ENCODE data around the gene SETDB1. TPM values are rescaled to one million over a fixed set of nuclear protein-coding genes. Genes with fewer than 3 reads are reported as not detected.
A peak's percentile ranks its signal among the peaks of the same experiment; 100 is the strongest.

The SETDB1 gene
- total RNA-seq, 1 donor from 2014 or later, result 79.5 TPM

- Mint-ChIP-seq H3K36me3 (no peaks in the 10 kb centered on the region), H3K9me3 (no peaks in the 10 kb centered on the region), H3K27me3 (ENCODE audit: insufficient read depth, low read depth) (no peaks in the 10 kb centered on the region), H3K4me3 (no peak overlapping the region), H3K27ac (no peak overlapping the region), H3K4me1 (no peaks in the 10 kb centered on the region)
- H3K4me2 ChIP-seq, result no peak overlapping the region
- no peak overlapping the region for H3K9ac ChIP-seq
- no peaks in the 10 kb centered on the region for H3K4me1 ChIP-seq
- no peaks in the 10 kb centered on the region for H3K79me2 ChIP-seq (ENCODE audit: low read depth)
- no peak overlapping the region for H3K4me3 ChIP-seq
- no peaks in the 10 kb centered on the region for H4K20me1 ChIP-seq (ENCODE audit: low read depth)
- no peak for DNase-seq (ENCODE audit: low spot score)
- no peak overlapping the region for H3K27ac ChIP-seq
- H2AFZ ChIP-seq (replicated peaks), result no peak overlapping the region
- TF ChIP-seq EZH2phosphoT487 (IDR thresholded peaks at IDR 0.05), result no peak
- TF ChIP-seq CTCF (IDR thresholded peaks at IDR 0.05), result no peak
- no peak for TF ChIP-seq EZH2 (IDR thresholded peaks at IDR 0.05)
- no peaks in the 10 kb centered on the region for H3K36me3 ChIP-seq
- H3K27me3 ChIP-seq, result no peaks in the 10 kb centered on the region
- H3K9me3 ChIP-seq (ENCODE audit: low read depth), result no peaks in the 10 kb centered on the region
- H3F3A ChIP-seq (ENCODE audit: low read depth), result no peaks in the 10 kb centered on the region
Measured at GRCh38 chr1:150906813-150907212, 19.4 kb upstream of the SETDB1 start.

- no peak overlapping the region for H3K4me2 ChIP-seq
- H3K4me3 Mint-ChIP-seq, result no peak overlapping the region
- no peaks in the 10 kb centered on the region for H3K9me3 ChIP-seq (ENCODE audit: low read depth)
- no peaks in the 10 kb centered on the region for H3K9me3 Mint-ChIP-seq
- no peak for DNase-seq (ENCODE audit: low spot score)
- H4K20me1 ChIP-seq (ENCODE audit: low read depth), result no peaks in the 10 kb centered on the region
- no peak overlapping the region for H3K4me3 ChIP-seq
- H3K9ac ChIP-seq, result no peak overlapping the region
- TF ChIP-seq CTCF (IDR thresholded peaks at IDR 0.05) (no peak), EZH2phosphoT487 (IDR thresholded peaks at IDR 0.05) (no peak), EZH2 (IDR thresholded peaks at IDR 0.05) (no peak)
- H3K36me3 ChIP-seq, result no peaks in the 10 kb centered on the region
- H3K36me3 Mint-ChIP-seq, result no peaks in the 10 kb centered on the region
- no peaks in the 10 kb centered on the region for H3F3A ChIP-seq (ENCODE audit: low read depth)
- H3K4me1 ChIP-seq, result no peaks in the 10 kb centered on the region
- no peaks in the 10 kb centered on the region for H3K27me3 Mint-ChIP-seq (ENCODE audit: insufficient read depth, low read depth)
- no peak overlapping the region for H3K27ac ChIP-seq
- H3K27ac Mint-ChIP-seq, result no peak overlapping the region
- no peaks in the 10 kb centered on the region for H3K79me2 ChIP-seq (ENCODE audit: low read depth)
- H3K27me3 ChIP-seq, result no peaks in the 10 kb centered on the region
- no peaks in the 10 kb centered on the region for H3K4me1 Mint-ChIP-seq
- H2AFZ ChIP-seq (replicated peaks), result no peak overlapping the region
Measured at GRCh38 chr1:150909585-150910180, 16.5 kb upstream of the SETDB1 start.

GRCh38 chr1:150912623-150913022 lies 13.5 kb upstream of the SETDB1 start:
- H3K36me3 ChIP-seq, result no peaks in the 10 kb centered on the region
- TF ChIP-seq CTCF (IDR thresholded peaks at IDR 0.05), result no peak
- no peak for TF ChIP-seq EZH2phosphoT487 (IDR thresholded peaks at IDR 0.05)
- TF ChIP-seq EZH2 (IDR thresholded peaks at IDR 0.05), result no peak
- H3K27me3 ChIP-seq, result no peaks in the 10 kb centered on the region
- no peak overlapping the region for H3K4me2 ChIP-seq
- no peak overlapping the region for H3K4me3 ChIP-seq
- no peak overlapping the region for H3K27ac ChIP-seq
- Mint-ChIP-seq H3K4me1 (no peaks in the 10 kb centered on the region), H3K27ac (no peak overlapping the region), H3K27me3 (ENCODE audit: insufficient read depth, low read depth) (no peaks in the 10 kb centered on the region), H3K9me3 (no peaks in the 10 kb centered on the region), H3K36me3 (no peaks in the 10 kb centered on the region), H3K4me3 (no peak overlapping the region)
- H3K4me1 ChIP-seq, result no peaks in the 10 kb centered on the region
- no peak overlapping the region for H3K9ac ChIP-seq
- H3F3A ChIP-seq (ENCODE audit: low read depth), result no peaks in the 10 kb centered on the region
- H3K79me2 ChIP-seq (ENCODE audit: low read depth), result no peaks in the 10 kb centered on the region
- no peaks in the 10 kb centered on the region for H4K20me1 ChIP-seq (ENCODE audit: low read depth)
- peak overlapping the region; percentile 31 for H2AFZ ChIP-seq (replicated peaks)
- H3K9me3 ChIP-seq (ENCODE audit: low read depth), result no peaks in the 10 kb centered on the region
- DNase-seq (ENCODE audit: low spot score), result no peak

Data from neural progenitor cell (in vitro differentiated cells).